Activated naive CD8-positive, alpha-beta T cell treated with anti-CD3 and anti-CD28 coated beads, Interleukin-2, amount 10 ng/mL, durations not matched to agents 7 days and 5 days (primary cell): ENCODE measurements around the gene ZCCHC7. TPM values are rescaled to one million over a fixed set of nuclear protein-coding genes. Genes with fewer than 3 reads are reported as not detected.
A peak's percentile ranks its signal among the peaks of the same experiment; 100 is the strongest.
"Not testable (repeated sequence)": the region's sequence is repeated elsewhere in the genome, so short reads cannot be mapped to it uniquely, and the experiment has no call there.

Source experiments
- ATAC-seq: fragments of 150-1000 bp; cut with Tn5 transposase; one replicate; pipeline ENCODE4 v1.10.0; 2021; ENCODE audit warnings: low read depth, moderate library complexity
- POLR2A ChIA-PET: fragments of 350-600 bp; sonication (Branson Sonifier 250); formaldehyde crosslinking; loops from one replicate; lab custom pipeline; 2021; ENCODE audit warnings: antibody characterized with exemption; lab: Charles Lee
- DNase-seq: peaks from one replicate; pipeline ENCODE4 v3.0.0; 2021
- H3K27ac Mint-ChIP-seq: one replicate; pipeline ENCODE4 v1.8.0; 2022; ENCODE audit warnings: mild to moderate bottlenecking, mixed read lengths
- H3K27me3 Mint-ChIP-seq: one replicate; pipeline ENCODE4 v1.8.0; 2022; ENCODE audit warnings: mild to moderate bottlenecking, moderate library complexity, mixed read lengths
- H3K36me3 Mint-ChIP-seq: one replicate; pipeline ENCODE4 v1.8.0; 2021; ENCODE audit warnings: mild to moderate bottlenecking, mixed read lengths
- H3K4me1 Mint-ChIP-seq: one replicate; pipeline ENCODE4 v1.8.0; 2021; ENCODE audit warnings: mixed read lengths
- H3K4me3 Mint-ChIP-seq: one replicate; pipeline ENCODE4 v1.8.0; 2022; ENCODE audit warnings: mild to moderate bottlenecking, moderate library complexity, mixed read lengths
- H3K9me3 Mint-ChIP-seq: one replicate; pipeline ENCODE4 v1.8.0; 2021; ENCODE audit warnings: mixed read lengths
- total RNA-seq, 2 experiments: library from RNA; stranded (reverse); gene quantifications; one replicate each; pipeline ENCODE4 v1.2.3, GENCODE V29; 2021

ZCCHC7 gene
- total RNA-seq, 2 experiments from 2014 or later, result 32.8 to 33.5 TPM

DNA sequence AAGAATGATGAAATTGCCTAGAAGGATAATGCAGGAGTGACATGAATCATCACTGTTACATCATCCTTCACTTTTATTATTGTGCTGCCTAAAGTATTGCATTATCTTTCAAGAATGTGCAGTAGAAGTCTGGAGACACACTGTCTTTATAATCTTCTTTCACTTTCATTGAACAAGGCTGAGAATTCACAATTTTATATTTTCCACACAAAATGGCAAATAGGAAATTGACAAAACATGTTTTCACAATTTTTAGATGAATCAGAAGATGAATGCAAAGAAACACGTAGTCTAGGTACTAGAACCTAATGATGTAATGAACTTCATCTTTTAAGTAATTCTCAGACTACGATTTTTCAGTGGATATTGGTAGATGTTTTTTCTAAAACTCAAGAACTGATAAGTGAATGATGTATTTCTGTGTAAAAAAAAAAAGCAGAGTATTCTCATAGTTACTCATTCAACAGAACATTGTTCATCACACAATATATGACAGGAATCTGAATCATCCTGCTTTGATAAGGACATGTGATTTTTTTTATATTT, 170.6 kb downstream of the ZCCHC7 start:
- Mint-ChIP-seq H3K4me3 (peak overlapping the region; percentile 74), H3K4me1 (peaks cover 43% of the 10 kb centered on the region)

DNA sequence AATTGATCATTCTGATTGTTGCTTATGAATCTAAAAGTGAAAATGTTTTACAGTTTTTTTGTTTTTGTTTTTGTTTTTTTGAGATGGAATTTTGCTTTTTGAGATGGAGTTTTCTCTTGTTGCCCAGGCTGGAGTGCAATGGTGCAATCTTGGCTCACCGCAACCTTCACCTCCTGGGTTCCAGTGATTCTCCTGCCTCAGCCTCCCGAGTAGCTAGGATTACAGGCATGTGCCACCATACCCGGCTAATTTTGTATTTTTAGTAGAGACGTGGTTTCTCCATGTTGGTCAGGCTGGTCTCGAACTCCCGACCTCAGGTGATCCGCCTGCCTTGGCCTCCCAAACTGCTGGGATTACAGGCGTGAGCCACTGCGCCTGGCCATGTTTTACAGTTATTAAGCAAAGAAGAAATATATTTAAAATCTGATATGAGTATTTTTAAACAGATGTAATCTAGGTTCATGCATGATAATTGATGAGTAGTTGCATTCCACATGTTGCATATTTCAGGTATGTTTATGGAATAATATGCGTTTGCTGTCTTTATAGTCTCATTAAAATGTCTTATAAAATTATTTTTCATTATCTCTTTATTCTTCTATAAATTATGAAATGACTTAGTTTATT, 171.4 kb downstream of the ZCCHC7 start:
- Mint-ChIP-seq H3K4me3 (peak overlapping the region; percentile 74), H3K36me3 (peaks cover 25% of the 10 kb centered on the region), H3K27ac (peak overlapping the region; percentile 86), H3K4me1 (peaks cover 47% of the 10 kb centered on the region)
- H3K27me3 Mint-ChIP-seq, ATAC-seq, POLR2A ChIA-PET, DNase-seq, H3K9me3 Mint-ChIP-seq: not testable (repeated sequence)

More for the DNA sequence above, 170.6 kb downstream of the ZCCHC7 start:
- H3K27me3 Mint-ChIP-seq, result no peaks in the 10 kb centered on the region
- peaks cover 3% of the 10 kb centered on the region for H3K9me3 Mint-ChIP-seq
- peaks cover 23% of the 10 kb centered on the region for H3K36me3 Mint-ChIP-seq
- peak overlapping the region; percentile 86 for H3K27ac Mint-ChIP-seq
- peak; percentile 62 for ATAC-seq
- DNase-seq, result no peak
- POLR2A ChIA-PET, result no interaction called here

DNA sequence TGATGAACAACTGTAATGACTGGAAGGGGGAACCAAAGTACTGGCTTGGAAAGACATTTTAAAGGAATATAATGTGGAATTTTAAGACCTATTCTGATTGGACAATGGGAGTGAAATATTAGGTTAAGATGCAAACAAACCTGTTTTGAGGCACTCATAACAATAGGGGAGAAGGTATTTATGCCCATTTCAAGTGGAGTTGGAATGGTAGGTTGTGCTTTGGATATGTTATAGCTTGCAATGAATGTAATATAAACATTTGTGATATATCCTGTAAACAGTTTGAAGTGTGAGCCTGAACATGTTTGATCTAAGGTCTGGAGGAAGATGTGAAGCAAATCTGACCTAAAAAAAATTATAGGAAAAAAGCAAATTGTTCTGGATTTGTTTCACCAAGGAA, 172.5 kb downstream of the ZCCHC7 start:
- Mint-ChIP-seq H3K4me1 (peaks cover 47% of the 10 kb centered on the region), H3K36me3 (peaks cover 19% of the 10 kb centered on the region), H3K9me3 (peaks cover 1% of the 10 kb centered on the region), H3K27ac (peak overlapping the region; percentile 41), H3K27me3 (no peaks in the 10 kb centered on the region), H3K4me3 (no peak overlapping the region)
- no peak for ATAC-seq
- DNase-seq, result no peak
- POLR2A ChIA-PET, result no interaction called here

- no peak overlapping the region for H3K4me3 Mint-ChIP-seq
Measured at GRCh38 chr9:37293664-37294524, 173.5 kb downstream of the ZCCHC7 start.

GRCh38 chr9:37295178-37295577, 174.8 kb downstream of the ZCCHC7 start:
- Mint-ChIP-seq H3K9me3 (no peaks in the 10 kb centered on the region), H3K27me3 (no peaks in the 10 kb centered on the region), H3K27ac (no peak overlapping the region), H3K4me3 (no peak overlapping the region), H3K4me1 (peaks cover 49% of the 10 kb centered on the region), H3K36me3 (peaks cover 19% of the 10 kb centered on the region)
- POLR2A ChIA-PET, result no interaction called here
- ATAC-seq (no peak), DNase-seq (no peak)

More at GRCh38 chr9:37293664-37294524, 173.5 kb downstream of the ZCCHC7 start:
- Mint-ChIP-seq H3K27me3 (no peaks in the 10 kb centered on the region), H3K4me1 (peaks cover 45% of the 10 kb centered on the region), H3K36me3 (peaks cover 20% of the 10 kb centered on the region), H3K9me3 (no peaks in the 10 kb centered on the region), H3K27ac (peak overlapping the region; percentile 63)
- DNase-seq, result no peak
- POLR2A ChIA-PET, result no interaction called here
- no peak for ATAC-seq

DNA sequence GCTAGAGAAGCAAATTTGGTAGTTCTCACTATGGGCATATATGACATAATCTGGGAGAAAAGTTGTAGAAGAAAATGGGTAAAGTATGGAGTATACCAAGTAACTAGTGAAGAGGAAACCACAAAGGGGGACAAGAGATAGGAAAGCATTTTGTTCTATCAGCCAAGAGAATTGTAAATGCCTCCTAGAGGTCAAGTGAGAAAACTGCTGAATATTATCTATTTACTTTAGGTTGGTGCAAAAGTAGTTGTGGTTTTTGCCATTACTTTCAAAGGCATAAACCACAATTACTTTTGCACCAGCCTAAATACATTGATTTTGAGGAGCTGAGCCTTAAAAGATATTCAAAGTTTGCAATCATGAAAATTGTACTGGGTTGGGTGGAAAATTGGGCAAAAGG, 175.4 kb downstream of the ZCCHC7 start:
- no peak overlapping the region for H3K4me3 Mint-ChIP-seq
- no peaks in the 10 kb centered on the region for H3K9me3 Mint-ChIP-seq
- no peak for ATAC-seq
- peak overlapping the region; percentile 24 for H3K27ac Mint-ChIP-seq
- H3K4me1 Mint-ChIP-seq, result peaks cover 52% of the 10 kb centered on the region
- POLR2A ChIA-PET, result no interaction called here
- H3K27me3 Mint-ChIP-seq, result no peaks in the 10 kb centered on the region
- H3K36me3 Mint-ChIP-seq, result peaks cover 19% of the 10 kb centered on the region
- DNase-seq, result no peak

DNA sequence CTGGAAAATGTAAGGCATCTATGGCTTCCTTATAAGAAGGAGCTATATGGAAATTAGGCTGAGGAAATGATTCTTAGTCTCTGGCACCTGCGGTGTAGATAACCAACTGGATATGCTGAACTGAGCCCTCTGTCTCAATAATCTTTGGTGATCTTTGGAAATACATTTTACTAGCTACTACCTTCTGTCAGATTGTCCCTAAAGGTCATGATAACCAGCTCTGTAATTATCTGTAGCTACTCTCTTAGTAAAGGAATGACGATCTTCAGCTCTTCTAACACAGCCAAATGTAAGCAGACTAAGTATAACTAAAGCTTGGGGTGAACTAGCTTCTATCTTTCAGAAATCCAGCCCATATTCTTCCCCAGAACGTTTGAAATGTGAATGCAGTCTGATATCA, 177.2 kb downstream of the ZCCHC7 start:
- H3K36me3 Mint-ChIP-seq, result peaks cover 19% of the 10 kb centered on the region
- DNase-seq, result no peak
- no peak for ATAC-seq
- no peaks in the 10 kb centered on the region for H3K27me3 Mint-ChIP-seq
- no peak overlapping the region for H3K4me3 Mint-ChIP-seq
- no peak overlapping the region for H3K27ac Mint-ChIP-seq
- peaks cover 61% of the 10 kb centered on the region for H3K4me1 Mint-ChIP-seq
- POLR2A ChIA-PET, result interaction anchor here (0.6 kb wide), 1 partner anchor 11 kb away, joined by 5 read pairs; no protein-coding TSS in a partner anchor
- no peaks in the 10 kb centered on the region for H3K9me3 Mint-ChIP-seq

GRCh38 chr9:37300620-37301019, 180.2 kb downstream of the ZCCHC7 start:
- peak overlapping the region; percentile 85 for H3K27ac Mint-ChIP-seq
- DNase-seq (no peak), ATAC-seq (no peak)
- H3K4me3 Mint-ChIP-seq, result peak overlapping the region; percentile 17
- H3K27me3 Mint-ChIP-seq, result no peaks in the 10 kb centered on the region
- H3K9me3 Mint-ChIP-seq, result no peaks in the 10 kb centered on the region
- POLR2A ChIA-PET, result interaction anchor here (0.5 to 3.4 kb wide), 2 partner anchors 180 to 649 kb away, joined by 3 to 30 read pairs; partner anchors contain the start of gene ZCCHC7
- H3K4me1 Mint-ChIP-seq, result peaks cover 54% of the 10 kb centered on the region
- H3K36me3 Mint-ChIP-seq, result peaks cover 35% of the 10 kb centered on the region

DNA sequence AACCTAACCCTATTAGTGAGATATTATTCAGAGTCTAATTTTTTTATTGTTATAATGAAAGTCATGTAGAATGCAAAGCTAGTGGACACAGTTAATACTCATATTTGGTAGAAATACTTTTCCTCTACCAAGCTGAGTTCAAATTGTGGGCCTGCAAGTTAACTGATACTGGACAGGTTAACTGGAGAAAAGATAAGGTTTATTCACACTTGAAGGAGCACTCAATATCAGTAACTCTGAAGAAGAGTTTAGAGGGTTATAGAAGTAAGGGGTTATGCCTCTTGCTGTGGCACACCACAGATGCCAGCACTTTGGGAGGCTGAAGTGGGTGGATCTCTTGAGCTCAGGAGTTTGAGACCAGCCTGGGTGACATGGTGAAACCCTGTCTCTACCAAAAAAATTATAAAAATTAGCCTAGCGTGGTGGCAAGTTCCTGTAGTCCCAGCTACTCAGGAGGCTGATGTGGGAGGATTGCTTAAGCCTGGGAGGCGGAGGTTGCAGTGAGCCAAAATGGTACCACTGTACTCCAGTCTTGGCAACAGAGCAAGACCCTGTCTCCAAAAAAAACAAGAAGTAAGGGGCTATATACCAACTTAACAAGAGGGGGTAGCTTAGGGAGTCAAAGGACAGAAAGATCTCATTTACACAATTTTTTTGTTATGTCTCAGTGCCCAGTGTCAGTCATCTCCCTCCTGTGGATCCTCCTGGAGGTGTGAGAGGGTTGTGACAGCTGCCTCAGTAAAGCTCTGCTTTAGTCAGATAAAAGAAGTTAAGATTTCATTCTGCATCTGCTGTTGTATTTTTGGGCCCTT, 180.9 kb downstream of the ZCCHC7 start:
- Mint-ChIP-seq H3K27ac (peak overlapping the region; percentile 85), H3K27me3 (no peaks in the 10 kb centered on the region), H3K9me3 (no peaks in the 10 kb centered on the region), H3K4me1 (peaks cover 50% of the 10 kb centered on the region), H3K4me3 (peak overlapping the region; percentile 67), H3K36me3 (peaks cover 32% of the 10 kb centered on the region)
- DNase-seq, result no peak
- ATAC-seq, result peak; percentile 56
- POLR2A ChIA-PET, result interaction anchor here (0.5 to 3.4 kb wide), 3 partner anchors 15 to 649 kb away, joined by 3 to 30 read pairs (median 3); partner anchors contain the start of gene ZCCHC7

DNA sequence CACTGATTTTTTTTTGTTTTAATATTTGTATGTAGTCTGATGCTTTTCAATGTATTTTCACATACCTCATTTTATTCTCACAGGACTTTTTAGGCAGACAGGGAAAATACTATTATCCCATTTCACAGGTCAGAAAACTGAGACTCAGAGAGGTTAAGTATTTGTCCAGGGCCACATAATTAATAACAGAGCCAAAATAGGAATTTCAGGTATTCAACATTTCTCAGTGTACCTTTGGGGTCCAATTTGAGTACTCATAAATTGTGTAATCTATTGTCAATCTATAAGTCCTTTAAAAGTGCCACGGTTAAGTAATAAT, 181.4 kb downstream of the ZCCHC7 start:
- H3K27me3 Mint-ChIP-seq, result no peaks in the 10 kb centered on the region
- POLR2A ChIA-PET, result interaction anchor here (0.8 to 3.4 kb wide), 4 partner anchors 15 to 268 kb away, joined by 3 to 30 read pairs (median 3); partner anchors contain the start of genes PAX5 and ZCCHC7
- peak overlapping the region; percentile 85 for H3K27ac Mint-ChIP-seq
- H3K4me3 Mint-ChIP-seq, result peak overlapping the region; percentile 67
- no peaks in the 10 kb centered on the region for H3K9me3 Mint-ChIP-seq
- H3K4me1 Mint-ChIP-seq, result peaks cover 48% of the 10 kb centered on the region
- DNase-seq, result no peak
- H3K36me3 Mint-ChIP-seq, result peaks cover 28% of the 10 kb centered on the region
- ATAC-seq, result no peak

DNA sequence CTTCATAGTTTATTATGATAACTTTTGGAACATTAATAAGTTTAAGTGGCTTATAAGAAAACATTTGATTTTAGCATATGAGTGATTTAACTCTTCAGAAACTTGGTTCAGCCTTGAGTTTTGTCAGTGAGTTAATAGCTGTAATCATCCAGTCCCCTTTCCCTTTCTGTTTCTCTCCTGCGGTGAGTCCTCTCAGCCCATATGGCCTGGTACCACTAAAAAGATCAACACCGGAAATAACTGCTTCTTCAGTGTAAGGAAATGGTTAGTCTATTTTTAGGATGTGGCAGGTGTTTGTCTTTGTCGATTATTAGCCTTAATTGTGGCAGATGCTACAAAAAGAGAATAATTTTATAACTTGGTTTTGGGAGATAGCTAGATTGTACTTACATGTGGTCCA, 181.9 kb downstream of the ZCCHC7 start:
- POLR2A ChIA-PET, result interaction anchor here (0.8 to 3.4 kb wide), 4 partner anchors 16 to 268 kb away, joined by 3 to 30 read pairs (median 3); partner anchors contain the start of genes PAX5 and ZCCHC7
- H3K4me1 Mint-ChIP-seq, result peaks cover 48% of the 10 kb centered on the region
- H3K27ac Mint-ChIP-seq, result peak overlapping the region; percentile 85
- peak; percentile 92 for ATAC-seq
- peaks cover 28% of the 10 kb centered on the region for H3K36me3 Mint-ChIP-seq
- no peaks in the 10 kb centered on the region for H3K9me3 Mint-ChIP-seq
- peak overlapping the region; percentile 67 for H3K4me3 Mint-ChIP-seq
- DNase-seq, result no peak
- no peaks in the 10 kb centered on the region for H3K27me3 Mint-ChIP-seq

DNA sequence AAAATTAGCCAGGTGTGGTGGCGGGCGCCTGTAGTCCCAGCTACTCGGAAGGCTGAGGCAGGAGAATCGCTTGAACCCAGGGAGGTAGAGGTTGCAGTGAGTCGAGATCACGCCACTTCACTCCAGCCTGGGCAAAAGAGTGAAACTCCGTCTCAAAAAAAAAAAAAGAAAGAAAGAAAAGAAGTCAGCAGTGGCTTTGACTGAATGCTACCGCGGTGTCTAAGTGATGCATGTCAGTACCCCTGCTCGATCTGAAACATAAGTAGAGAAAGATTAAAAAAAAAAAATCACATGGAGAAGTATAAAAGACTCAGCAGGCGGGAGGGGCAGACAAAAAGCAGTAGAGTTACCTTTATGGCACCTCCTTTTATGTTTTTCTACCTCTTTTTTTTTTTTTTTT, 182.9 kb downstream of the ZCCHC7 start:
- Mint-ChIP-seq H3K4me3 (peak overlapping the region; percentile 38), H3K4me1 (peaks cover 45% of the 10 kb centered on the region), H3K27ac (peak overlapping the region; percentile 85), H3K36me3 (peaks cover 25% of the 10 kb centered on the region)
- not testable (repeated sequence) for H3K27me3 Mint-ChIP-seq, ATAC-seq, DNase-seq, H3K9me3 Mint-ChIP-seq
- POLR2A ChIA-PET, result interaction anchor here (0.7 kb wide), 1 partner anchor 81 kb away, joined by 3 read pairs; no protein-coding TSS in a partner anchor
